Measurements from ENCODE around the gene WNT7B. TPM values are rescaled to one million over a fixed set of nuclear protein-coding genes. Genes with fewer than 3 reads are reported as not detected.

WNT7B gene
- total and polyA plus RNA-seq, 10 donors: not detected

DNA sequence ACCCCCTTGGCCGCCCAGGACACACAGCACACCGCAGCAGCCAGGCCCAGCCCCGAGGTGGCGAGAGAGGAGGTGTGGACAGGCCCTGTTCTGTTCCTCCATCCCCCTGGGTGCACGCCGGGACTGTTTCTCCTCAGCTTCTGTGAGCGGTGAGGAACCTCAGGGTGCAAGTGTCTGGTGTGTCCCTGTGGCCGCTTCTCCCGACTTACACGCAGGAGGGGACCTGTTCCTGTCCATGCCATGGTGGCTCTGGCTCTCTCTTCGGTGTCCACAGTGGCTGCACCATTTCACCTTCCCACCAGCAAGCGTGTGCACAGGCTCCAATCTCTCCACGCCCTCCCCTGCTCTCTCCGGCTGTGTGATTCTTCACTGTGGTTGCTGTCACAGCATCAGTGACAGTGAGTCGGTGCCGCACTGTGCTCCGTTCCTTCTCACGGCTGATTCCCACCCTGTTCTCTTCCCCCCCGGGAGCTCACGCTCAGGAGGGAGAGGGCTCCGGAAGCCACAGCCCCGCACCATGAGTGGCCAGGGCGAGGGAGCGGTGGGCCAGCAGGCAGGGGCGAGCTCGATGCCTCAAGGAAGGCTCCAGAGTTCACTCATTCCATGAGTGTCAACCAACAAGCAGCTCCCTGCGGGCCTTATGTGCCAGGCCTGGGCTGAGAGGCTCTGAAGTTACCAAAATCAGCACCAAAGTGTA lies 18.6 kb upstream of the WNT7B start:
- DNase-seq: peak; percentile 77
- intact Hi-C loops (cut with DNase I; ENCODE audit: low total_unique reads): no loop called here
- H3K4me3 ChIP-seq: no peak overlapping the region
- TF ChIP-seq POLR2A (IDR thresholded peaks at IDR 0.05) (no peak), CTCF (IDR thresholded peaks at IDR 0.05 in 8 of 11, conservative IDR thresholded peaks at IDR 0.05 in 3 of 11) (no peak), POLR2AphosphoS5 (IDR thresholded peaks at IDR 0.05) (no peak)
- no peaks in the 10 kb centered on the region for H3K9me3 ChIP-seq
- WGBS, 5 donors: 83 to 91% (median 90%) methylated on average over 21 to 27 of the region's 27 CpGs
- H3K27me3 ChIP-seq (replicated peaks in 1 of 7): no peaks in the 10 kb centered on the region
- peak overlapping the region in 7 of 8 donors; percentile 65 to 86 (median 81) for H3K27ac ChIP-seq
- H3K4me1 ChIP-seq: peaks cover 44 to 66% (median 56%) of the 10 kb centered on the region in 6 donors
- no peaks in the 10 kb centered on the region for H3K36me3 ChIP-seq

DNA sequence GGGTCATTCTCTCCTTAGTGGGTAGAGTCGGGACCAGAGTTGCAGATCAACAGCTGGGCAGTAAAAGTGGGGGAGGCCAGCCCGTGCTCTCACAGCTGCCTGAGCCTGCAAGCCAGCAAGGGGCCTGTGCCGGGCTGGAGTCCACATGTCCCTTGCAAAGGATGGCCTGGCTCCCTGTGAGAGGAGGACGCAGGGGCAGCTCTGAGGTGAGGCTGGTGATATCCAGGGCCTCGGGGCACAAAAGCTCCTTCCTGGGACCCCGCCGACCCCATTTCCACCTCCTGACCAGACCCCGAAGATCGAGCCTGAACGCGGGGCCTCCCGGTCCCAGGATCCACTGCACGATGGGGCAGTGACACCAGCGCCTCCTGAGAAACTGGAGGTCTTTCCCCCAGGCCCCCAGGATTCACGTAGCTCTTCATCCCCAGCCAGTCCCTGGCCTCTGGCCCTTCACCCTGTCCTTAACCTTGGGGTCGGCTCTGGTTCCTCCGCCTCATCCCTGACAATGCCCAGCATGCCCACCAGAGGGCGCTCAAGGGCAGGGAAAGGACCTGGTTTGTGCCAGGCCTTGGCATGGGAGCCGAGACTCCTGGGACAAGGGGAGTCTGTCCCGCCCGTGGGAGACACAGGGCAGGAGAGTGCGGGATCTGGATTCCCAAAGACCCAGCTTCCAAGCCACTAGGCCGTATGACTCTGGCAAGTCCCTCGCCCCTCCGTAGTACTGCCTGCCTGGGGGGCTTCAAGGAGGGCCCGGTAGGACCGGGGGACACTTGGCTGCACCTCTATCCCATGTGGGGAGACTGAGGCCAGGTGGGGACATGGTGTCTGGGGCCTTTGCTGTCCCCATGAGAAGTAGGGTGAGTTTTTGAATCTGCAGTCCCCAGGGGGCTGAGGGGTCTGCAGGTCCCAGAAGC lies 17.8 kb upstream of the WNT7B start:
- Histone ChIP-seq H3K27me3 (replicated peaks in 1 of 7) (no peaks in the 10 kb centered on the region), H3K4me3 (no peak overlapping the region), H3K27ac (peak overlapping the region in 1 of 8 donors; percentile 86), H3K4me1 (peaks cover 43 to 58% (median 52%) of the 10 kb centered on the region in 6 donors), H3K36me3 (no peaks in the 10 kb centered on the region), H3K9me3 (no peaks in the 10 kb centered on the region)
- 35 to 59% (median 42%) methylated on average over 8 to 27 of the region's 27 CpGs for WGBS, 5 donors
- intact Hi-C loops (cut with DNase I; ENCODE audit: low total_unique reads): loop anchor here (5.0 kb wide), 1 partner anchor 323 kb away; no protein-coding TSS in a partner anchor
- DNase-seq: peak; percentile 95
- no peak for TF ChIP-seq POLR2A (IDR thresholded peaks at IDR 0.05)
- peak; percentile 67 to 77 (median 68) for TF ChIP-seq POLR2AphosphoS5 (IDR thresholded peaks at IDR 0.05)
- peak; percentile 95 to 99 (median 98) for TF ChIP-seq CTCF (IDR thresholded peaks at IDR 0.05 in 8 of 11, conservative IDR thresholded peaks at IDR 0.05 in 3 of 11)

- Histone ChIP-seq H3K4me3 (no peak overlapping the region), H3K9me3 (no peaks in the 10 kb centered on the region), H3K4me1 (peaks cover 41 to 49% (median 47%) of the 10 kb centered on the region in 6 donors), H3K27ac (peak overlapping the region in 1 of 8 donors; percentile 38), H3K27me3 (replicated peaks in 1 of 7) (no peaks in the 10 kb centered on the region), H3K36me3 (no peaks in the 10 kb centered on the region)
- no peak for DNase-seq
- TF ChIP-seq CTCF (IDR thresholded peaks at IDR 0.05 in 8 of 11, conservative IDR thresholded peaks at IDR 0.05 in 3 of 11) (no peak), POLR2A (IDR thresholded peaks at IDR 0.05) (no peak), POLR2AphosphoS5 (IDR thresholded peaks at IDR 0.05) (no peak)
- intact Hi-C loops (cut with DNase I; ENCODE audit: low total_unique reads): loop anchor here (5.0 kb wide), 1 partner anchor 323 kb away; no protein-coding TSS in a partner anchor
- 27 to 46% (median 34%) methylated on average over 2 of the region's 2 CpGs for WGBS, 5 donors
Observed at GRCh38 chr22:45993841-45994240, 16.9 kb upstream of the WNT7B start.

Data from spleen (tissue), 11 donors.